Endothelial cell of umbilical vein (primary cell): Measurements from ENCODE around the gene KIF15. TPM values are rescaled to one million over a fixed set of nuclear protein-coding genes. Genes with fewer than 3 reads are reported as not detected.
A peak's percentile ranks its signal among the peaks of the same experiment; 100 is the strongest.

Experiments used
- Bru-seq: library from RNA; stranded (reverse); fragments of 400-500 nt; gene quantifications from one replicate; lab custom pipeline; 2021; lab: Mats Ljungman, UMichigan
- BruChase-seq, 2 experiments: library from RNA; stranded (reverse); fragments of 400-500 nt; gene quantifications; one replicate each; lab custom pipeline; 2021; lab: Mats Ljungman, UMichigan
- BruUV-seq: library from RNA; stranded (reverse); fragments of 400-500 nt; replicated peaks from 2 replicates; lab custom pipeline; 2021; lab: Mats Ljungman, UMichigan
- CTCF ChIA-PET: fragments of 300-600, 350-600 bp; sonication (Branson Sonifier 250); formaldehyde crosslinking; loops from one replicate; lab custom pipeline; 2021; ENCODE audit warnings: antibody characterized with exemption, inconsistent platforms; lab: Charles Lee
- POLR2A ChIA-PET: fragments of 300-600, 350-600 bp; sonication (Branson Sonifier 250); formaldehyde crosslinking; loops from one replicate; lab custom pipeline; 2021; ENCODE audit warnings: antibody characterized with exemption, inconsistent platforms; lab: Charles Lee
- DNase-seq: peaks from one replicate; pipeline ENCODE4 v3.0.0-alpha.2; 2011; ENCODE audit warnings: low read depth, low spot score
- FAIRE-seq: peaks from 2 replicates; lab custom pipeline; 2011; peaks lifted over from hg19 to GRCh38; lab: Jason Lieb, UNC
- H2AFZ ChIP-seq: 2 replicates; pipeline ENCODE4 v1.6.0; 2012; ENCODE audit warnings: low read depth, low read length, control low read depth, inconsistent platforms
- H3K27ac ChIP-seq: 2 replicates; pipeline ENCODE4 v1.5.1; 2011; ENCODE audit warnings: low read depth, mild to moderate bottlenecking, control low read depth, low read length, moderate library complexity; ENCODE audit not compliant: insufficient read depth
- H3K27me3 ChIP-seq, 2 experiments: 2 replicates each; pipeline versions ENCODE4 v1.6.0 to v1.6.1; 2011; ENCODE audit warnings: low read length in 2 of 2, mixed read lengths in 1 of 2; ENCODE audit not compliant: control insufficient read depth in 2 of 2, insufficient read depth in 2 of 2
- H3K36me3 ChIP-seq, 2 experiments: 2 replicates in 1 of 2; 3 replicates in 1 of 2; pipeline ENCODE4 v1.5.1; 2011; ENCODE audit warnings: low read length in 2 of 2, mild to moderate bottlenecking in 1 of 2, moderate library complexity in 1 of 2; ENCODE audit not compliant: control insufficient read depth in 2 of 2, insufficient read depth in 2 of 2; ENCODE audit errors: extremely low read depth in 1 of 2
- H3K4me1 ChIP-seq: 3 replicates; pipeline ENCODE4 v1.5.1; 2011; ENCODE audit warnings: mild to moderate bottlenecking, low read length; ENCODE audit not compliant: control insufficient read depth, insufficient read depth; ENCODE audit errors: extremely low read depth
- H3K4me2 ChIP-seq: 2 replicates; pipeline ENCODE4 v1.6.1; 2011; ENCODE audit warnings: low read length, control low read depth, mixed read lengths; ENCODE audit not compliant: insufficient read depth
- H3K4me3 ChIP-seq, 3 experiments: fragments of 200-600 bp in 1 of 3; sonication (generic), shearing (Covaris generic) in 1 of 3; replicated peaks in 1 of 3; 2 replicates each; pipeline ENCODE4 v1.5.1; 2011 to 2016; ENCODE audit warnings: control low read depth in 3 of 3, low read length in 3 of 3, mild to moderate bottlenecking in 2 of 3, inconsistent platforms in 1 of 3, low read depth in 1 of 3, moderate library complexity in 1 of 3; ENCODE audit not compliant: insufficient read depth in 1 of 3
- H3K79me2 ChIP-seq: 2 replicates; pipeline ENCODE4 v1.6.0; 2012; ENCODE audit warnings: low read length, inconsistent platforms; ENCODE audit not compliant: control insufficient read depth, insufficient read depth
- H3K9ac ChIP-seq: replicated peaks from 2 replicates; pipeline ENCODE3; 2011; ENCODE audit warnings: low read length, control low read depth; ENCODE audit not compliant: insufficient read depth; ENCODE audit errors: extremely low read depth
- H3K9me1 ChIP-seq: replicated peaks from 3 replicates; pipeline ENCODE4 v1.6.0; 2011; ENCODE audit warnings: mild to moderate bottlenecking, low read length; ENCODE audit not compliant: control insufficient read depth, insufficient read depth; ENCODE audit errors: extremely low read depth
- H3K9me3 ChIP-seq: replicated peaks from 2 replicates; pipeline ENCODE4 v1.5.1; 2012; ENCODE audit warnings: low read length, inconsistent platforms; ENCODE audit not compliant: control insufficient read depth, insufficient read depth
- H4K20me1 ChIP-seq: replicated peaks from 2 replicates; pipeline ENCODE3; 2011; ENCODE audit warnings: mild to moderate bottlenecking, low read length; ENCODE audit not compliant: control insufficient read depth, insufficient read depth; ENCODE audit errors: extremely low read depth
- CTCF ChIP-seq, 2 donors: IDR thresholded peaks; 1 replicate in 1 of 2; 2 replicates in 1 of 2; pipeline ENCODE4 v1.5.1; 2011; ENCODE audit warnings: low read length in 2 of 2, mild to moderate bottlenecking in 2 of 2, moderate library complexity in 2 of 2, control low read depth in 1 of 2, inconsistent platforms in 1 of 2, low read depth in 1 of 2; ENCODE audit not compliant: insufficient read depth in 1 of 2; ENCODE audit errors: extremely low read depth in 1 of 2
- EZH2 ChIP-seq: IDR thresholded peaks from 2 replicates; pipeline ENCODE4 v1.6.1; 2012; ENCODE audit warnings: borderline replicate concordance, low read depth, mild to moderate bottlenecking, moderate library complexity, low read length, inconsistent platforms; ENCODE audit not compliant: severe bottlenecking
- FOS ChIP-seq: IDR thresholded peaks from 2 replicates; pipeline ENCODE4 v1.6.1; 2011; ENCODE audit warnings: mild to moderate bottlenecking, low read length, moderate library complexity, borderline replicate concordance; ENCODE audit not compliant: insufficient read depth
- GATA2 ChIP-seq: IDR thresholded peaks from 2 replicates; pipeline ENCODE4 v1.7.0; 2011; ENCODE audit warnings: low read depth, mild to moderate bottlenecking, moderate library complexity, mixed read lengths, low read length; ENCODE audit not compliant: insufficient read length, insufficient read depth
- JUN ChIP-seq: IDR thresholded peaks from 2 replicates; pipeline ENCODE4 v1.6.1; 2011; ENCODE audit warnings: borderline replicate concordance, low read depth; ENCODE audit not compliant: insufficient read length, insufficient read depth
- MYC ChIP-seq: IDR thresholded peaks from one replicate; pipeline ENCODE4 v1.6.1; 2011; ENCODE audit warnings: mild to moderate bottlenecking, low read depth, low read length
- POLR2A ChIP-seq: IDR thresholded peaks from 2 replicates; pipeline ENCODE4 v1.6.1; 2012; ENCODE audit warnings: low read depth, mild to moderate bottlenecking, control low read depth, low read length
- POLR2AphosphoS5 ChIP-seq: IDR thresholded peaks from 2 replicates; pipeline ENCODE4 v1.6.1; 2012; ENCODE audit warnings: low read depth, mild to moderate bottlenecking, control low read depth, low read length, moderate library complexity; ENCODE audit not compliant: insufficient read depth
- dilution Hi-C: fragments of 300-500 bp; cut with MboI; formaldehyde crosslinking; loops from one replicate; pipeline ENCODE4 v1.15.0; 2019; ENCODE audit warnings: low sequenced_read_pairs; ENCODE audit not compliant: extremely low pct_ligation_motif_present
- intact Hi-C: fragments of 100-400 bp; cut with micrococcal nuclease; formaldehyde crosslinking; loops from one replicate; pipeline ENCODE4 v1.10.0; 2022
- long read RNA-seq: library from polyadenylated mRNA; stranded (forward); transcript quantifications from one replicate; pipeline ENCODE4 v2.0.0, GENCODE V29; 2021
- polyA minus RNA-seq, 3 experiments: library from RNA; depleted of rRNA, polyadenylated mRNA; stranded (reverse); fragments of >200 nt; gene quantifications; 1 replicate in 1 of 3; 2 replicates in 2 of 3; pipeline ENCODE4 v1.2.3, GENCODE V29; 2011
- polyA plus RNA-seq, 4 experiments: library from polyadenylated mRNA; depleted of rRNA in 3 of 4; stranded (reverse) in 3 of 4; unstranded in 1 of 4; fragments of >200 nt; gene quantifications; 2 replicates each; pipeline versions ENCODE4 v1.2.1 to v1.2.3, GENCODE V29; 2011 to 2012; ENCODE audit warnings: missing spikeins in 1 of 4
- total RNA-seq: library from RNA; stranded (reverse); gene quantifications from 2 replicates; pipeline ENCODE4 v1.2.3, GENCODE V29; 2021
- TF ChIP-seq, protein P1 (sequence below): IDR thresholded peaks from 2 replicates; pipeline ENCODE4 v1.6.1; 2011; ENCODE audit not compliant: insufficient read depth, insufficient read length

Gene KIF15, protein sequence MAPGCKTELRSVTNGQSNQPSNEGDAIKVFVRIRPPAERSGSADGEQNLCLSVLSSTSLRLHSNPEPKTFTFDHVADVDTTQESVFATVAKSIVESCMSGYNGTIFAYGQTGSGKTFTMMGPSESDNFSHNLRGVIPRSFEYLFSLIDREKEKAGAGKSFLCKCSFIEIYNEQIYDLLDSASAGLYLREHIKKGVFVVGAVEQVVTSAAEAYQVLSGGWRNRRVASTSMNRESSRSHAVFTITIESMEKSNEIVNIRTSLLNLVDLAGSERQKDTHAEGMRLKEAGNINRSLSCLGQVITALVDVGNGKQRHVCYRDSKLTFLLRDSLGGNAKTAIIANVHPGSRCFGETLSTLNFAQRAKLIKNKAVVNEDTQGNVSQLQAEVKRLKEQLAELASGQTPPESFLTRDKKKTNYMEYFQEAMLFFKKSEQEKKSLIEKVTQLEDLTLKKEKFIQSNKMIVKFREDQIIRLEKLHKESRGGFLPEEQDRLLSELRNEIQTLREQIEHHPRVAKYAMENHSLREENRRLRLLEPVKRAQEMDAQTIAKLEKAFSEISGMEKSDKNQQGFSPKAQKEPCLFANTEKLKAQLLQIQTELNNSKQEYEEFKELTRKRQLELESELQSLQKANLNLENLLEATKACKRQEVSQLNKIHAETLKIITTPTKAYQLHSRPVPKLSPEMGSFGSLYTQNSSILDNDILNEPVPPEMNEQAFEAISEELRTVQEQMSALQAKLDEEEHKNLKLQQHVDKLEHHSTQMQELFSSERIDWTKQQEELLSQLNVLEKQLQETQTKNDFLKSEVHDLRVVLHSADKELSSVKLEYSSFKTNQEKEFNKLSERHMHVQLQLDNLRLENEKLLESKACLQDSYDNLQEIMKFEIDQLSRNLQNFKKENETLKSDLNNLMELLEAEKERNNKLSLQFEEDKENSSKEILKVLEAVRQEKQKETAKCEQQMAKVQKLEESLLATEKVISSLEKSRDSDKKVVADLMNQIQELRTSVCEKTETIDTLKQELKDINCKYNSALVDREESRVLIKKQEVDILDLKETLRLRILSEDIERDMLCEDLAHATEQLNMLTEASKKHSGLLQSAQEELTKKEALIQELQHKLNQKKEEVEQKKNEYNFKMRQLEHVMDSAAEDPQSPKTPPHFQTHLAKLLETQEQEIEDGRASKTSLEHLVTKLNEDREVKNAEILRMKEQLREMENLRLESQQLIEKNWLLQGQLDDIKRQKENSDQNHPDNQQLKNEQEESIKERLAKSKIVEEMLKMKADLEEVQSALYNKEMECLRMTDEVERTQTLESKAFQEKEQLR (N-terminal part only)
- 20.9 and 21.6 TPM in 2 replicates for total RNA-seq
- polyA plus RNA-seq = 1.6 and 2.2 TPM in 2 replicates
- polyA plus RNA-seq (2011; cell fraction: cytosol; rRNA removed) = 5.2 and 5.4 TPM in 2 replicates
- 7.9 and 12.9 TPM in 2 replicates for polyA plus RNA-seq (2011; cell fraction: nucleus; rRNA removed)
- 4.1 and 12.0 TPM in 2 replicates for polyA plus RNA-seq (2012)
- 6.2 and 6.7 TPM in 2 replicates for polyA minus RNA-seq
- 11.9 TPM for polyA minus RNA-seq (2011; cell fraction: cytosol; rRNA and poly(A)+ RNA removed)
- polyA minus RNA-seq (2011; cell fraction: nucleus; rRNA and poly(A)+ RNA removed) = 7.2 and 10.8 TPM in 2 replicates
- Bru-seq, nascent RNA = percentile 75 among the genes with signal in this experiment
- BruChase-seq, experiment 1, labeled RNA remaining after a 6-hour chase = percentile 63 among the genes with signal in this experiment
- BruChase-seq, experiment 2, labeled RNA remaining after a 2-hour chase = percentile 63 among the genes with signal in this experiment
- long read RNA-seq, full-length matches to known transcripts = 28 of 44 reads
- long read RNA-seq, partial matches to known transcripts = 4 of 44 reads
- long read RNA-seq, other reads (novel, unspliced or antisense) = 12 of 44 reads

- Histone ChIP-seq H3K36me3 (no peaks in the 10 kb centered on the region), H3K27me3 (no peaks in the 10 kb centered on the region), H3K9me3 (no peaks in the 10 kb centered on the region), H3K9ac (peak within 1 kb of the TSS; percentile 93), H3K4me3 (peak within 1 kb of the TSS; percentile 57 to 91 (median 81)), H3K4me2 (peak within 1 kb of the TSS; percentile 90), H3K27ac (peak within 1 kb of the TSS; percentile 80), H3K9me1 (no peaks in the 10 kb centered on the region), H3K79me2 (peaks cover 64% of the 10 kb centered on the region), H3K4me1 (peaks cover 6% of the 10 kb centered on the region), H2AFZ (peak within 1 kb of the TSS; percentile 95), H4K20me1 (no peaks in the 10 kb centered on the region)
- intact Hi-C loops (loop anchor here (1.0 to 5.0 kb wide), 7 partner anchors 32 to 438 kb away; partner anchors contain the start of genes ZNF35, ZNF501 and ZNF502), dilution Hi-C loops (no loop called here)
- BruUV-seq = TSS peak; percentile 70
- ChIA-PET POLR2A (interaction anchor here (1.2 kb wide), 1 partner anchor 49 kb away, joined by 3 read pairs; the partner anchor contains the start of gene ZNF502), CTCF (interaction anchor here (0.7 to 1.8 kb wide), 7 partner anchors 32 to 438 kb away, joined by 3 to 6 read pairs (median 4); partner anchors contain the start of genes ZNF501 and ZNF502)
- peak; percentile 95 for FAIRE-seq
- DNase-seq = peak; percentile 96
- TF ChIP-seq, protein P1, sequence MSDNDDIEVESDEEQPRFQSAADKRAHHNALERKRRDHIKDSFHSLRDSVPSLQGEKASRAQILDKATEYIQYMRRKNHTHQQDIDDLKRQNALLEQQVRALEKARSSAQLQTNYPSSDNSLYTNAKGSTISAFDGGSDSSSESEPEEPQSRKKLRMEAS = peak; percentile 74
- peak; percentile 91 for TF ChIP-seq POLR2AphosphoS5
- TF ChIP-seq EZH2 = no peak
- no peak for TF ChIP-seq CTCF (IDR thresholded peaks at IDR 0.05; ENCODE audit: extremely low read depth in 1 of 2, insufficient read depth in 1 of 2, low read depth in 1 of 2, low read length in 2 of 2)
- no peak for TF ChIP-seq JUN
- TF ChIP-seq POLR2A = peak; percentile 74
- no peak for TF ChIP-seq GATA2
- no peak for TF ChIP-seq FOS
- TF ChIP-seq MYC = no peak
Measured at GRCh38 chr3:44761424-44762169, at the start of gene KIF15, which contains the start of gene KIAA1143. Gene KIF15 (plus strand): TSS chr3:44761794. CDS start chr3:44761866, 72 bp downstream. Gene KIAA1143 (minus strand): TSS chr3:44761619. CDS start chr3:44761602, 17 bp downstream.
